Measurements from ENCODE around the gene RUNX1.

RUNX1 gene

DNA sequence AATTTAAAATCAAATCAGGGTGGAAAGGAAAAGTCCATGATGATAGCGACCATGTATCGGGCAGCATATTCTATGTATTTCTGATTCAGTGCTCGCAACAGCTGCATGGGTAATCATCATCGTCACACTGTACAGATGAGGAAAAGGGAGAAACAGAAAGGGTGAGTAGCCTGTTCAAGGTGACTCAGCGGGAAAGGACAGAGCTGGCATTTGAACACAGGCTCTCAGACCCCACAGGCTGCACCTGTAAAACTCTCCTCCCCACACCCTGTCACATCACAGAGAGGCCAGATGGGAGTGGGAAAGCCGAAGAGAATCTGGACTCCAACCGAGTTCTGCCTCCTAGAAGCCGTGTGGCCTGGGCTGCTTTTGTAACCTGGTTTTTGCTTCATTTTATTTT is 14.0 kb downstream of the RUNX1 start:
- no peak for FAIRE-seq

DNA sequence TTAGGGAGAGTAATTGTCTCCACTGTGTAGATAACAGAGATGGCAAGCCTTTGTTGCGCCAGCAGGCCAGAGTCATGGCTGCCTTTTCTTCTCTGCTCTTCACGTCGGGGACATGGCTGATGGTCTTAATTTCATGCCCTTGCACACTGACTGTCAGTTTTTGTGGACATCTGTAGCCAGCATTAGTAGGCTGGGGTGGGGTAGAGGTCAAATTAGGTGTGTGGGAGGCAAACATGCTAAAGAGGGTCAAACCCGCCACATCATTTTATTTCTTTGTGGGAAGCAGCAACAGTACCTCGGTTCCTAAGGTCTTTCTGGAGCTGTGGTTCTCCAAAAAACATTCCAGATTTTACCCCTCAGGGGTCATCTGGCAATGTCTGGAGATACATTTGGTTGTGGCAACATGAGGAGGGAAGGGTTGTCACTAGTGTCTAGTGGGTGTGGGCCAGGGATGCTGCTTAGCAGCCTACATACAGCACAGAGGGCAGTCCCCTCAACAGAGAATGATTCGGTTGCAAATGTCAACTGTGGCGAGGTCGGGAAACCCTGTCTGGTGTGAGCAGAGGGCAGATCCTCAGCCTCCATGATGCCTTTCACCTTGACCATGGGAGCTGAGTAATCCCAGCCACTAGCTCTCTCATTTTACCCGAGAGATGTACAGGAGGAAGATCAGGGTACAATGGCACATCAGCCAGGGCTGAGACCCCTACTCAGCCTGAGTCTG is 14.7 kb downstream of the RUNX1 start:
- no peak for FAIRE-seq

DNA sequence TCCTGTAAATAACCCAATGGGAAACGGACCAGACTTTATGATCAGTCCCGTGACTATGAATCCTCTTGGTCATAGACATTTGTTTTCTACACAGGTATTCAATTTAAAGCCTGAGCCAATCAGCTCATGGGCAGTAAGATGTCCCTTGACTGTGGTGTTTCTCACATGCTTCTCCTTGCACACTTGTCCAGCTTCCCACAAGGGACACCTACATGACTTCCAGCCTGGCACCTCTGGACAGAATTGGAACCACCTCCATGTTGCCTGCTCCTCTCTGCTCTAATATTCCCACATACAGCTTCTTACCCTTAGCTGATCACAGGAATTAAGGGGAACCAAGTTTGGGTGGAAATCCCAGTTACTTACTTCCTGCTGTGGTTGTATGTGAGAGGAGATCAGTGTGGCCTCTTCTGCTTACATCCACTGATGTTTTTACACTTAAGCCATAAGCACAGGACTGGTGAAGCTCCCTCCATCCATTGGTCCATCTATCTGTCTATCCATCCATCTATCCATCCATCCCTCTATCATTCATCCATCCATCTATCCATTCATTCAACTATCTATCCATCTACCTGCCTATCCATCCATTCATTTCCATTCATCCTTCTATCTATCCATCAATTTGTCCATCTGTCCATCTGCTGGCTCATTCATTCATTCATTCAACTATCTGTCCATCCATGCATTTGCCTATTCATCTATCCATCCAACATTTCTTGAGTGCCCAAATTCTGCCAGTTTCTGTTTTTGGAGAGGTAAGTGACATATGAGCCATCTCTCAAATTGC is 16.4 kb downstream of the RUNX1 start:
- FAIRE-seq, result no peak

DNA sequence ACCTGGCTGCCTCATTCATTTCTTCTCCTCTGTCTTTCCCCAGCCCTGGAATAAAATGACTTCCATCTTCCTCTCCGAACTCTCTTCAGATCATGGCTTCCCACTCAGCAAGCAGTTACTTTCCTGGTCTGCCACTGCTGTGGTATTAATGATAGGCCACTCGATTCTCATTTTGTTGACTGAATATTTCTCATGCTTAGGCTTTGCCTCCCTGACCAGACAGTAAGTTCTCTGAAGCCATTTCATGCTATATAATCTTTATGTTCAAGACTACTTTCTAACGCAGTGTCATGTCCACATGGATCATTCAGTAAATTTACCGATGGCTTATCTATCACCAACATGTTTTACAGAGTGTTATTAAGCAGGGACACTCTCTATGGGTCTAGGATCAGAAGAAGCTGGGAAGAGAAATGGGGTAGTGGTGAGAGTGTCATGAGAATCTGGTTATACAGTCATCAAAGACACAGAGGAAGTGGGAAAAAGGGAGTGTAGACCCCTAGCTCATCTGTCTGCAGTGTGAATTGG is 20.6 kb downstream of the RUNX1 start:
- no peak for FAIRE-seq

DNA sequence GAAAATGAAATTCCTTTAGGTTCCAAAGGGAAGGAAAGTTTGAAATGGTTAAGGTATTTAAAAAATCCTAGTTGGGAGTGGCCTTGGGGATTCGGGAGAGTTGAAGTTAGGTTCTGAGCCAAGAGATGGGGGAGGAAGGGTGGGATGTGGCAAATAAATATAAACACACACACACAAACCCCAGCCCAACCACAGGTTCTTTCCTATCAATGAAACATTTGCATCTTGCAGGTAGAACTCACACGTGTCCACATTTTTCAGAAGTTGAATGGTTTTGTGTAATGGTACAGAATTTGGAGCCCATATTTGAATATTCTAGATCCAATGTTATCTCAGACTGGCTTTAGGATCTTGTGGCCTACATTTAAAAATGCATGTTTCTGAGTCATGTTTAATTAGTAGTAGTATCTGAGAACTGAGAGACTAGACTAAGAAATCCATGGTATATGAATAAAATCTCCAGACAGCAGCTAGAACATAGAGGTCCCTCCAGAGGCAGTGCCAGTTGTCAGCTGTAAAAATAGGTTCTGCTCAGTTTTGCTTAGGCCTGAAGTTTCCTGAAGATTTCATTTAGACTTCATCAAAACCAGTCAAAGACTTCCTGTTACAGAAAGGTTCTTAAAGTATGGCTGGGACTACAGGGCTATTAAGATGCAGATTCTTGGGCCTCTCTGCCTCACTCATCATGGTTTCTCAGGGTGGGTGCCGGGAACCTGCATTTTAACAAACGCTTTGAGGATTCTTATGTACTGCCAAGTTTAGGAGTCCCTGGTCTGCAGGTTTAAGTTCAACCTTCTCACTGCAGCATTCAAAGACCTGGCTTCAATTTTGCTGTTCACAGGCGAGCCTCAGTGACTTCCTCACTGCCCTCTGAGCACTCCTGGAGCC is 21.3 kb downstream of the RUNX1 start:
- no peak for FAIRE-seq

DNA sequence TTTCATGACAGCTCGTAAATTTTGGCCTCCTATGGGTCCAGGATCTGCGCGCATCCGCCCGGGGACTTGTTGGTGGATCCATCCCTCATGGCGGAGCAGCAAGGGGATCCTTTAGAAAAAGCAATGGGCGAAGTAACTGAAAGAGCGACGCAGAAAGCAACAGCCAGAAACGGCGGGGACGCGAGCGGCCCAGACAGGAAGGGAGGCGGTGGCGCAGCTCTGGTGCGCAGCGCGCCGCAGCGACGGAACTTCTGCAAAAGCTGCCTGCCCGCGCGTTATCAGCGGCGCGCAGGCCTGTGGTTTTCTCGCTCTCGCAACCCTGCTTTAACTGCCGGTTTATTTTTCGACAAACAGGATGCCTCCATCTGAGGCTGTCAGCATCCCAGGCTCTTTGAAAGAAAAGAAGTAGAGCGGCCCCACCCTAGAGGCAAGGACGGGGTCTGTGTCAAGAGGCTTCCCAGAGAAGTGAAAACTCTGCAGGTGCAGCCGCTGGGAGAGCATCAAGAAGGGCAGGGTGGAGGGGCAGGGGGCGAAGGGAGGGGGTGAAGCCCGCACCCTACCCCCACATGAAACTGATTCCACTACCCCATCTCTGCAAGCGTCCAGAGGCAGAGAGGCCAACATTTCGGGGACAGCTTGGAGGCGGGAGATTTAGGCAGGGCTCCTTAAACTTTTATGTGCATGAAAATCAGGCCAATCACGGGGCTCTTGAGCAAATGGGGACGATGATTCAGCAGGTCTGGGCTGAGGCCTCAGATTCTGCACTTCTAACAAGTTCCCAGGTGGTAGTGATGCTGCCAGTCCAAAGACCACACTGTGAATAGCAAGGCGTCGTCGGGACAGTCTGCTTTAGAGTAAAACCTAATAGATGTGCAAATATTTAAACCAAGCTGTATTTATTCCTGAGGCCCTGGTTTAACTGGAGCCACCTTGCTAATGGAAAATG is 22.2 kb downstream of the RUNX1 start:
- FAIRE-seq, result no peak

DNA sequence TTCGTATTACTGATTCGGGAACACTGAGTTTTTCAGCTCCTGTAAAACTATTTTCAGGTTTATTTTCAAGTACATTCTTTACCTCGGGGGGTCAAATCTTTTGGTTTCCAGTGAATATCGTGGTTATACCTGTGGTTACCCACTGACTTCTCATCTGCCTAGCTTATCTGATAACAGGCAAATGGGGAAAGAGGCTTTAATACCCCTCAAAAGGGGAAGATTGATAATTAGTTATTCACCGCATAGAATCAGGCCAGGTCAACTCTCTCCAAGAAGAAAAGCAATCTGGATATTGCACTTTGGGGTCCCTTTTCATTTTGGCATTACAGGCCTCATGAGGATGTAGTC is 23.0 kb downstream of the RUNX1 start:
- FAIRE-seq, result no peak

DNA sequence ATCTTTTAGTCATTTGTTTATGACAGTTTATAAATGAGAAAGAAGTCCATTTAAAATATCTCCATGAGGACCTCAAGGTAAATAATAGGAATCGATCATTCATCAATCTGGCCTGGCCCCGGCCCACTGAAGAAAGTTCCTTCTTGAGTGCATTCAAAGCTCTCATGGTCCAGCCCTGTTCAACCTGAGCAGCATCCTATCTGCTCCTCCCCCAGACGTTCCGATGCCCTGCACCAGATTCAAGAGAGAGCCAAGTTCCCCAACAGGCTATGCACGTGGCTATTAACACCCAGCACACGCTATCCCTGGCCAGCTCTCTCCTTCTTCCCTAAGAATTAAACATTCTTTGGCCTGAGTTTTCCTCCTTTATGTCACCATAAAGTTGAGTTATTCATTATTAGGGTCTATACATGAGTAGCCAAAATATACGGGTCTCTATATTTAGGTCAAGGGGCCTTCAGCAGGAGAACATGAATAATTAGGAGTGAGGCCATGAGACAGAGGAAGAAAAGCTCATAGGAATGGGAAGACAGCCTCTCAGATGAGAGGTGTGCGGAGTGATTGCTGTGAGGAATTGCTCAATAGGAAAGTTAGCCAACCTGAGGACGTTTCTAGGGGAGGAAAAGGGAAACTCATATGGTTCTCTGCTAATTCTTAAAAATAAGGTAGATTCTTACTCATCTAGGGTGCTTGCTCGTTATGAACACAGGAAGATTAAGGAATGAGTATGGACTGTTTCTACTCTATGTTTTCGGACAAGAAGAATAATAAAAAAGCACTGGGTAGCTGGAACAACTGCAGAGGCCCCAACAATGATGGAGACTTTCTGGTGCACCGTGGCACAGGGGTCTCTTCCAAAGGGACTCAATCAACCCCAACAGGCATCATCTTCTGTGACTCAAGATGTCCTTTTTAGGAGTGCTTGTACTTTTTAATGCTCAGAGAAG is 23.6 kb downstream of the RUNX1 start:
- FAIRE-seq, result no peak

DNA sequence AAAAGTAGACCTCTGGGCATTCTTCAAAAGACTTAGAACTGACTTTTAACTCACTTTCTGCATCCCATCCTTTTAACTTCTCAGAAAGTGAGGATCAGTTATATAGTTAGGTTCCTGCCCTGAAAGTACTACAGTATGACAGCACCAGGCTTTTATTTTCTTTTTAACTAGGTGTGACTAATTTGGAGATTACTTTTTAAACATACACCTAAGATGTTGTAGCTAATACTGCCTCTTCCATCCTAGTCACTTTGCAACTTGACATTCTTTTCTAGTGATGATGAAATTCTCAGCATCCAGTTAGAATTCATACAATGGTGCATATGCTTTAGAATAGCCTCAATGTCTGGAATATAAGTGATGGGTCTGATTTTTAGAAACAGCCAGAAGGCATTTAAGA is 24.6 kb downstream of the RUNX1 start:
- no peak for FAIRE-seq

DNA sequence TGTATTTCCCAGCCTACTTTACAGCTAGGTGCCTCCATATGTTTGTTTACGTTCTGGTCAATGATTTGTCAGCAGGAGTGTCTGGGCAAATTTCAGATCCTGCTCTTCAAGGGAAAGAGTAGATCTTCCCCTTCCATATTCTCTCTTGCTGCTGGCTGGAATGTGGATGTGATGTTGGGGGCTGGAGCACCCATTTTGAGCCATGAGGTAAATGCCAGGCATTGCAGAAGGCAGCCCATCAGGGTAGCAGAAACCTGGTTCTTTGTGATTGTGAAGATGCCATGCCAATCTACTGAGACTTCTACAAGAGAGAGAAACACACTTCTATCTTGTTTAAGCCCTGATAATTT is 25.1 kb downstream of the RUNX1 start:
- FAIRE-seq, result no peak

DNA sequence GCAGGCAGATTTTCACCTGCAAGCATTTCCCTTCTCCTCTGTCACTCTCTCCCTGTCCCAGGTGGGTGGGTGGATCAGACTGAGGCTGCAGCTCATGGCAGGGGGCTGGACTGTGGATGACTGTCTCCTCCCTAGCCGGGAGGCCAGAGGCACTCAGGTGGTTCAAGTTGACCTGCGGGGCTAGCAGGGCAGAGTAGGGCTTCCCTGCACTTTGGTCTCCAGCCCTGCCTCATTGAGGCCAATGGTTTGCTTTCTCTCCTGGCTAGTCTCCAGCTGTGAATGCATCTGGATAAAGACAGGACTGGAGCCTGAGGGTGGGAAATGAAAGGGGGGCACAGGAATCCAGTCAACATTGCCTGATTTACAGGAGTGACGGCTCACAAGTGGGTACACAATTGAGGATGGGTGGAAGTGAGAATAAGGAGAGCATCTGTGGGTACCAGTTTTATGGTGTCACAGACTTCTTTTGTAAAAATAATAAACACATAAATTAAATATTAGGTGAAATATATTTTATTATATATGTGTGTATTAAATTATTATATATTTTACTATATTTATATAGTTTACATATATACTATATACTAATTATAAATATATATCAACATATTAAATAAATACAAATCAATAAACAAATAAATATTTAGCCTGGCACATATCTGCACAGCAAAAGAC is 25.6 kb downstream of the RUNX1 start:
- peak; percentile 38 for FAIRE-seq

DNA sequence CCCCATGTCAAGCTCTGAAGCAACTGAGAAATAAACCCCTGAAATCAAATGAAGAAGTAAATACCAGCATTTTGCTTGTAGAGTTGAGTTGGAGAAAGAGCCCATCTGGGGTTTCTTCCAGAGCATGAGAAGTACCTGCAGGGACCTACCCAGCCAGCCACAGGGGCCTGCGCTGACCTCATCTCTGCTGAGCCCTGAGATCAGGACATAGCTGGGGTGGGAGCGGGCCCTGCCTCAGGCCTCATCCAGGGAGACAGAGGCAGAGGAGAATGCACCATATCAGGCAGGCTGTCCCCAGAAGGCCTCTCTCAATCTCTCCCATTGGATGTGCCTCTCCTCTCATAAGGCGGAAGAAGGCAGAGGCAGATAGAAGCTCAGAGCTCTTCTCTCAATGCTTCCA is 27.6 kb downstream of the RUNX1 start:
- FAIRE-seq, result no peak

DNA sequence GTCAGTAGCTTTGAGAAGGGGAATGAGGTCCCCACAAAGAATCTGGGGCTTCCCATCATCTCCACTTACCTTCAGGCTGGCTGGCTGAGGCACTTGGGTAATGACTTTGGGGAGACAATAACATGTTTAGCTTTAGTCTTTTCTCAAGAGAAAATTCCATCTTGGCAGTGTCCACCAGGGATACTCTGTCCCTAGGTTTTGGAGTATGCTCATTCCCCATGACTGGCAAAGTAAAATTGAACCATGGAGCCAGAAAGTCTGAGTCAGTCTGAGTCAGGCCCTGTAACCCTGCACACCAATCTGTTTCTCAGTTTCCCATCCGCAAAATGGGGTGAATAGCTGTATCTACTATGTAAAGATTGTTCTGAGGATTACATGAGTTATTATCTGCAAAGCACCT is 28.2 kb downstream of the RUNX1 start:
- FAIRE-seq, result no peak

DNA sequence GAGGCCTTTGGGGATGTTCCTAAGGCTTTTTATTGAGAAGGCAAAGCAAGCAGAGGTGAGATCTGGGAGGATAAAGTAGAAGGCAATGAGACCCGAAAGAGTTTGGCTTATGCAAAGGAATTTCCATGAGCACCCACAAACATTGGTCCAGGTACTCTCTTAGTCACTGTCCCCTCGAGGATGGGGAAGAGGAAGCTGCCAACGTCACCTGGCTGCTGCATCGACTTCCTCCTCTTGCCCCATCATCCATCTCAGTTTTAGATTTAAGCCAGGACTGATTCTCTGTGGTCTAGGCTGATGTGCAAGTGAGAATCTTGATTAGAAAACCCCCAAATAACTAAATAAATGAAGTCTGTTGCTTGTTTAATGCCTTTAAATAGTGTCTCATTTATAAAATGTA is 28.7 kb downstream of the RUNX1 start:
- FAIRE-seq, result no peak

DNA sequence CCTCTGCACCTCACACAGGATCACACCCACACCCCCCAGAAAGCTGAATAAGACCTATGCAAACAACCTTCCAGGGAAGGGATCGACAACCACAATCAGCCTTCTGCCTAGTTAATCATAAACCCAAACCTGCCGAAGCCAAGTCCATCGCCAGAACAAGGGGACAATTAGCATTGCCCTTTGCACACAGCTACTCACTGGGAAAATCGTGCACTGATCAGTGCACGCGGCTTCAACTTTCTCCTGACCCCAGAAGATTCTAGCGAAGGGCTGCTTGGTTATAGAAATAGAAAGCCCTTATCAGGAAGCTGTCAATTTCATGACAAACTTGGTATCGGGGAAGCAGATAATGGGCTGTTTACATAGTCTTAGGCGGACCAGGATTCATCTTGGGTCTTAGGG is 29.5 kb downstream of the RUNX1 start:
- no peak for FAIRE-seq

DNA sequence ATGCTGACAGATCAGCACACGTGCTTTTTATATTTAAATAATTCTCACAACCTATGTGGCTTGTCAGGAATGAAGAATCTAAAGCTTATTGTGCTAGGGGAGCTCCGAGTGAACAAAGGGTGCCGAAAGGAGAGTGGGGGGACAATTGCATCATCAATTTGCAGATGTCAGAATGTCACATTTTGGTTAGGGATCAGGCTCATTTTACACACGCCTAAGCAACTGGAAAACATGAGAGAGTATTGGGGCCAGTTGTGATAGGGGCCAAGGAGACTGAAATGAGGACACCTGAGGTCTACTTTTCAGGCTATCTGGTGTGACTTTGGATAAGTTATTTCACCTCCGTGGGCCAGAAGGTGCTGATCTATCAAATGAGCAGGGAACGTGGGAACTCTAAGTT is 31.8 kb downstream of the RUNX1 start:
- FAIRE-seq, result no peak

DNA sequence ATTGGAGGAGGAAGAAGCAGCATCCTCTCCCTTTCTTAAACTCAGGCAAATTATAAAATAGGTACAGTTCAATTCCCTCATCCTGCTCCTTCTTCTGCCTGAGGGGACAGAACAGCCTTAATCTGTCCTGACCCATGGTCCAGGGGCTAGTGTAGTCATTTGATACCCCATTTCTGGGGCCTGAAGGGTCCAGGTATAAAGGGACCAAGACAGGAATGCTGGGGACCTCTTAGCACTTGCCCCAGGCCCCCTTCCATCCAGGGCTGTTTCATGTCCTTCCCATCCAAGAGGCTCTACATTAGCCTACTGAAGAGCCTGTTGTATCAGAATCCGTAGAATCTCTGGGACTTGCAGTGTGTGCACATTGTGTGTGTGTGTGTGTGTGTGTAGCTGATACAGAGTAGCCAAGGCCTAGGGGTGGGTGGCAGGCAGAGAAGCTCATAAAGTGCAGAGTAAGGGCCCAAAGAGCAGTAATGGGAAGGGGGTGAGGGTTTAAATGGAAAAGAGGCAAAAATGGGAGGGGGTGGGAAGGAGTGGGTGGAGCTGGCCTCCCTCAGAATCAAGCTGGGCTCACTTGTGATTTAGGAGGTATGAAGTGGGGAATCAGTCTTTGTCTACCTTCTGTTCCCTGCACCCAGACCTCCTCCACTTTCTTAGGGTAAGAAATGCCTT is 32.4 kb downstream of the RUNX1 start:
- FAIRE-seq, result no peak

DNA sequence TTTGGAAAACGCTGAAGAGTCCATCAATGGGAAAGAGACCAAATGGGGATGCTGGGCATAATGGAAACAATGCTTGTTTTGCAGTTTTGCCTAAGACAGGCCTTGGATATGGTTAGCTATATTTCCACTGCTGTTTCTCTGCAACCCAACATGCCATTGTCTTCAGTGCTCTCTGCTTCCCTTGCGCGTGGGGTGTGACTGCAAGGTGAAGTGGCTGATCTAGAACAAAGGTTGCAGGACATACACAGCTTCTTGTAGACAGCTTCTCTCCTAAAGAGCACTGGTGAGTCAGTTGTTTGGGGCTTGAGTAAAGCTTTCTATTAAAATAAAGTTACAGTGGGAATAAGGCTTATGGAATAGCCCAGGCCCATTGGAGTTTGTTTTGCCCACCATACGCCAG is 33.0 kb downstream of the RUNX1 start:
- FAIRE-seq, result no peak

DNA sequence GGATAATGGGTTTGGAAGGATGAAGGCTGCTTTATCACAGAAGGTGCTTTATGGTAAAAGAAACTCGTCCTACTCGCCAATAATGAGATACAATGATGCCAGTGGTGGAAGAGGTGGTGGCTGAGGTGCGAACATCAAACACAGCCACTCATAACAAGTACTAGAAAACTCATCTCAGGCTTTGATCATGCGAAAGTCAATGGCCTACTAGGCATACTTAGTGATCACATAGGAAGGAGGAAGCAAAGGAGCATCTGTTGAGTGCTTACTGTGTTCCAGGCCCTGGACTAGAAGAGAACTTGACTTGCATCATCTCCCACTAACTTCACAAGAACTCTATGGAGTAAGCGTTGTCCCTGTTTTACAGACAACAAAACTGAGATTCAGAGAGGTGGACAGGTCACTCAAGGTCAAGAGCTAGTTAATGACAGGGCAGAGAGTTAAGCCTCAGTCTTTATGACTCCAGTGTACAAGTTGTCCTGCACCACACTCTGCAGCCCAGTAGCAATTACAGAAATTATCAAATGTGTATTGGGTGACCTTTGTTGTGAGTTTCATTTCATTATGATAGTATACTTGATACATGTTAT is 33.6 kb downstream of the RUNX1 start:
- no peak for FAIRE-seq
